Measurements from ENCODE around the gene ANKEF1. TPM values are rescaled to one million over a fixed set of nuclear protein-coding genes. Genes with fewer than 3 reads are reported as not detected.
A peak's percentile ranks its signal among the peaks of the same experiment; 100 is the strongest.

The ANKEF1 gene
- 10.9 and 12.5 TPM in 2 replicates for total RNA-seq
- long read RNA-seq, full-length matches to known transcripts: 4 of 59 reads
- long read RNA-seq, partial matches to known transcripts: 49 of 59 reads
- long read RNA-seq, other reads (novel, unspliced or antisense): 6 of 59 reads

GRCh38 chr20:10034717-10035571 is at the start of gene ANKEF1:
ANKEF1 (plus strand) TSS chr20:10034987; CDS start chr20:10038302, 3,315 bp downstream.
- H3K36me3 Mint-ChIP-seq (ENCODE audit: insufficient read depth): peaks cover 8% of the 10 kb centered on the region
- no peaks in the 10 kb centered on the region for H3K9me3 Mint-ChIP-seq (ENCODE audit: low read depth)
- H3K27me3 Mint-ChIP-seq: no peaks in the 10 kb centered on the region
- peak within 1 kb of the TSS; percentile 65 for H3K27ac Mint-ChIP-seq
- peak; percentile 79 for DNase-seq (ENCODE audit: low spot score, unreplicated experiment)
- H3K4me3 Mint-ChIP-seq (ENCODE audit: low read depth): peak within 1 kb of the TSS; percentile 73
- TF ChIP-seq, protein P1, sequence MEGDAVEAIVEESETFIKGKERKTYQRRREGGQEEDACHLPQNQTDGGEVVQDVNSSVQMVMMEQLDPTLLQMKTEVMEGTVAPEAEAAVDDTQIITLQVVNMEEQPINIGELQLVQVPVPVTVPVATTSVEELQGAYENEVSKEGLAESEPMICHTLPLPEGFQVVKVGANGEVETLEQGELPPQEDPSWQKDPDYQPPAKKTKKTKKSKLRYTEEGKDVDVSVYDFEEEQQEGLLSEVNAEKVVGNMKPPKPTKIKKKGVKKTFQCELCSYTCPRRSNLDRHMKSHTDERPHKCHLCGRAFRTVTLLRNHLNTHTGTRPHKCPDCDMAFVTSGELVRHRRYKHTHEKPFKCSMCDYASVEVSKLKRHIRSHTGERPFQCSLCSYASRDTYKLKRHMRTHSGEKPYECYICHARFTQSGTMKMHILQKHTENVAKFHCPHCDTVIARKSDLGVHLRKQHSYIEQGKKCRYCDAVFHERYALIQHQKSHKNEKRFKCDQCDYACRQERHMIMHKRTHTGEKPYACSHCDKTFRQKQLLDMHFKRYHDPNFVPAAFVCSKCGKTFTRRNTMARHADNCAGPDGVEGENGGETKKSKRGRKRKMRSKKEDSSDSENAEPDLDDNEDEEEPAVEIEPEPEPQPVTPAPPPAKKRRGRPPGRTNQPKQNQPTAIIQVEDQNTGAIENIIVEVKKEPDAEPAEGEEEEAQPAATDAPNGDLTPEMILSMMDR (IDR thresholded peaks at IDR 0.05; ENCODE audit: unreplicated experiment): no peak
- peaks cover 4% of the 10 kb centered on the region for H3K4me1 Mint-ChIP-seq (ENCODE audit: low read depth)

GRCh38 chr20:9985281-9985680 is 49.5 kb upstream of the ANKEF1 start:
- Mint-ChIP-seq H3K36me3 (ENCODE audit: insufficient read depth) (no peaks in the 10 kb centered on the region), H3K27ac (no peak overlapping the region), H3K4me3 (ENCODE audit: low read depth) (no peak overlapping the region), H3K4me1 (ENCODE audit: low read depth) (no peaks in the 10 kb centered on the region), H3K9me3 (ENCODE audit: low read depth) (no peaks in the 10 kb centered on the region), H3K27me3 (no peaks in the 10 kb centered on the region)
- TF ChIP-seq, protein P1 (IDR thresholded peaks at IDR 0.05; ENCODE audit: unreplicated experiment): no peak
- no peak for DNase-seq (ENCODE audit: low spot score, unreplicated experiment)

DNA sequence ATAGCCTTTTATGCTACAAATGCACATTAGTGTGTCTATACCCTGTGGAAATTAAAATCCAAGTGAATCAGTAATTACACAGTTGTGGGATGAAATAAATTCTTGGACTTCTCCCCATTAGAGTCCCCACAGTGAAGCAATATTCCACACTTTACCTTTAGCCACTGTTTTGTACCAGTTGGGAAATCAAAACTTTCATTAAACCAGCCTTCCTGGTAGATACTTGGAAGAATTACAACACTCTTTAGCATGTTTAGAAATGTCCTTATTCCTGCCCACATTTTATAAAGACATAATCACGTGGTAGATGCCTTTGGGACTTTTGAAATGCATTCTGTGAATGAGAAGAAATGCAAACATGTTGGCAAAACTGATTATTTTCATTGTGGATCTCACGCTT is 49.0 kb upstream of the ANKEF1 start:
- Mint-ChIP-seq H3K36me3 (ENCODE audit: insufficient read depth) (no peaks in the 10 kb centered on the region), H3K27ac (no peak overlapping the region), H3K27me3 (no peaks in the 10 kb centered on the region), H3K4me1 (ENCODE audit: low read depth) (no peaks in the 10 kb centered on the region), H3K9me3 (ENCODE audit: low read depth) (no peaks in the 10 kb centered on the region), H3K4me3 (ENCODE audit: low read depth) (no peak overlapping the region)
- TF ChIP-seq, protein P1 (IDR thresholded peaks at IDR 0.05; ENCODE audit: unreplicated experiment): no peak
- no peak for DNase-seq (ENCODE audit: low spot score, unreplicated experiment)

DNA sequence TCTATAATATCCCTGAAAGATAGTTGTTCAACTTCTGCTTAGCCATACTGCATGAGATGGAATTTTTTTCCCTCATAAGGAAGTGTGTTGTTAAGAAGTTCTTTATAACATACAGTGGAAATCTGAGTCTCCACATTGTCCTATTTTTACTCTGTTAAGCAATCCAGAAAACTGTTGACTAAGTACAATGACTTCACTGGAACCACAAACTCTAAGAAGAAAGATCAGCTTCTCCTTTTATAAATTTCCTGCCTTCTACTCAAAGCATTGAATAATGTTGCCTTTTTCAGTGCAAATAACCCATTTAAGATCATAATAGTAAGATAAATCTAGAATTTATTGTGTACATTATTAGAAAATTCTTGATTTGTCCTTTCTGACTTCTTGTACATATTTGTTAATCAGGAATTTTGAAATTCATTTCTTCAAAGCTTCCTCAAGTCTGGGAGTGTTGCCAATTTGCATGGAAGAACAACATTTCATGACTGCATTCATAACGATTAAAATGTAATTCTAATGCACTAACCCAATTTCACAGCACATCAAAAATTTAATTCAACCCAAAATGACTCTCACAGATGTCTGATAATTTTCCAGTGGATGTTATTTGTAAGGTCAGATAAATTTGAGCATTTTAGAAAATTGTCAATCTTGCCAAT is 45.6 kb upstream of the ANKEF1 start:
- no peak overlapping the region for H3K4me3 Mint-ChIP-seq (ENCODE audit: low read depth)

DNA sequence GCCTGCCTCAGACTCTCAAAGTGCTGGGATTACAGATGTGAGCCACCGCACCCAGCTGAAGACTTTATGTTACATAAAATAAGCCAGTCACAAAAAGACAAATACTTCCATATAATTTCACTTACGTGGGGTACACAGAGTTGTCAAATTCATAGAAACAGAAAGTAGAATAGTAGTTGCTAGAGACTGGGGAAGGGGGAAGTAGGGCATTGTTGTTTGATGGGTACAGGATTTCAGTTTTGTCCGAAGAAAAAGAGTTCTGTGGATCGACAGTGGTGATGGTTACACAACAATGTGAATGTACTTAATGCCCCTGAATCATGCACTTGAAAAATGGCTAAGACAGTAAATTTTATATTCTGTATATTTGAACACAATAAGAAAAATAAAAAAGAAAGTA is 41.6 kb upstream of the ANKEF1 start:
- DNase-seq (ENCODE audit: low spot score, unreplicated experiment): no peak
- Mint-ChIP-seq H3K4me1 (ENCODE audit: low read depth) (no peaks in the 10 kb centered on the region), H3K27me3 (no peaks in the 10 kb centered on the region), H3K9me3 (ENCODE audit: low read depth) (peaks cover 3% of the 10 kb centered on the region), H3K36me3 (ENCODE audit: insufficient read depth) (no peaks in the 10 kb centered on the region), H3K4me3 (ENCODE audit: low read depth) (no peak overlapping the region), H3K27ac (no peak overlapping the region)
- TF ChIP-seq, protein P1 (IDR thresholded peaks at IDR 0.05; ENCODE audit: unreplicated experiment): no peak

More for the DNA sequence above, 45.6 kb upstream of the ANKEF1 start:
- no peaks in the 10 kb centered on the region for H3K36me3 Mint-ChIP-seq (ENCODE audit: insufficient read depth)
- H3K27ac Mint-ChIP-seq: no peak overlapping the region
- no peak for DNase-seq (ENCODE audit: low spot score, unreplicated experiment)
- TF ChIP-seq, protein P1 (IDR thresholded peaks at IDR 0.05; ENCODE audit: unreplicated experiment): no peak
- H3K4me1 Mint-ChIP-seq (ENCODE audit: low read depth): no peaks in the 10 kb centered on the region
- H3K9me3 Mint-ChIP-seq (ENCODE audit: low read depth): no peaks in the 10 kb centered on the region
- no peaks in the 10 kb centered on the region for H3K27me3 Mint-ChIP-seq

All from progenitor cell of endocrine pancreas (in vitro differentiated cells).